GM23248 (cell line): ENCODE data around the gene ITPRIP. TPM values are rescaled to one million over a fixed set of nuclear protein-coding genes. Genes with fewer than 3 reads are reported as not detected.
A peak's percentile ranks its signal among the peaks of the same experiment; 100 is the strongest.

Experiments
- DNase-seq: peaks from one replicate; pipeline ENCODE4 v3.0.0-alpha.2; 2015
- H2AFZ ChIP-seq: fragments of 200-600 bp; sonication (generic); 2 replicates; pipeline ENCODE4 v1.6.1; 2016; ENCODE audit warnings: antibody characterized with exemption
- H3F3A ChIP-seq: fragments of 200-600 bp; sonication (generic); 2 replicates; pipeline ENCODE4 v1.6.1; 2016; ENCODE audit warnings: mild to moderate bottlenecking, antibody characterized with exemption, mixed run types; ENCODE audit not compliant: insufficient read depth
- H3K27ac ChIP-seq: fragments of 200-600 bp; sonication (generic); 2 replicates; pipeline ENCODE4 v1.5.1; 2016; ENCODE audit warnings: mild to moderate bottlenecking
- H3K27me3 ChIP-seq: fragments of 200-600 bp; sonication (generic); replicated peaks from 2 replicates; pipeline ENCODE4 v1.6.1; 2016; ENCODE audit warnings: mild to moderate bottlenecking; ENCODE audit not compliant: insufficient read depth
- H3K36me3 ChIP-seq: fragments of 200-600 bp; sonication (generic); 2 replicates; pipeline ENCODE4 v1.6.1; 2016; ENCODE audit warnings: low read depth, mild to moderate bottlenecking
- H3K4me1 ChIP-seq: fragments of 200-600 bp; sonication (generic); 2 replicates; pipeline ENCODE4 v1.6.1; 2016; ENCODE audit warnings: mild to moderate bottlenecking; ENCODE audit not compliant: insufficient read depth
- H3K4me2 ChIP-seq: fragments of 200-600 bp; sonication (generic); one replicate; pipeline ENCODE4 v1.6.1; 2016; ENCODE audit warnings: mild to moderate bottlenecking; ENCODE audit not compliant: unreplicated experiment
- H3K4me3 ChIP-seq: fragments of 200-600 bp; sonication (generic); 2 replicates; pipeline ENCODE4 v1.5.1; 2016; ENCODE audit warnings: mild to moderate bottlenecking
- H3K79me2 ChIP-seq: fragments of 200-600 bp; sonication (generic); 2 replicates; pipeline ENCODE4 v1.6.1; 2016; ENCODE audit warnings: mild to moderate bottlenecking; ENCODE audit not compliant: insufficient read depth
- H3K9ac ChIP-seq: fragments of 200-600 bp; sonication (generic); 2 replicates; pipeline ENCODE4 v1.6.1; 2016; ENCODE audit warnings: mild to moderate bottlenecking
- H3K9me2 ChIP-seq: fragments of 200-600 bp; sonication (generic); 2 replicates; pipeline ENCODE4 v1.6.1; 2016; ENCODE audit warnings: mixed run types, mild to moderate bottlenecking, moderate library complexity; ENCODE audit not compliant: insufficient read depth
- H3K9me3 ChIP-seq: fragments of 200-600 bp; sonication (generic); one replicate; pipeline ENCODE4 v1.6.1; 2017; ENCODE audit warnings: low read depth
- H4K20me1 ChIP-seq: fragments of 200-600 bp; sonication (generic); 2 replicates; pipeline ENCODE4 v1.6.0; 2016; ENCODE audit not compliant: insufficient read depth
- EZH2 ChIP-seq: fragments of 200-600 bp; sonication (generic); IDR thresholded peaks from 2 replicates; pipeline ENCODE4 v1.6.1; 2018; ENCODE audit warnings: antibody characterized with exemption, mild to moderate bottlenecking; ENCODE audit not compliant: insufficient read depth, poor library complexity, severe bottlenecking
- EZH2phosphoT487 ChIP-seq: fragments of 200-600 bp; sonication (generic); IDR thresholded peaks from 2 replicates; pipeline ENCODE4 v1.6.1; 2018; ENCODE audit warnings: antibody characterized with exemption, moderate library complexity, mild to moderate bottlenecking, low read depth; ENCODE audit not compliant: insufficient read depth
- WGBS, 2 experiments: methylation state at CpG; one replicate each; pipeline ENCODE4 v1.1.6; 2015 to 2017; ENCODE audit warnings: low lambda C conversion rate in 2 of 2, low coverage in 1 of 2; ENCODE audit errors: missing lambda C conversion rate in 2 of 2; 5-methylcytosine and 5-hydroxymethylcytosine counted together
- in situ Hi-C: fragments of 300-500 bp; cut with MboI; formaldehyde crosslinking; loops from 2 replicates; pipeline ENCODE4 v1.15.0; 2020
- polyA plus RNA-seq: library from polyadenylated mRNA; unstranded; fragments of >200 nt; fragmentation: Nextera tagmentation; extraction: Ambion mirVana; gene quantifications from 2 replicates; pipeline ENCODE4 v1.2.1, GENCODE V29; 2016
- total RNA-seq: library from RNA; depleted of rRNA; stranded (reverse); fragments of >200 nt; shearing (Covaris generic); gene quantifications from 2 replicates; pipeline ENCODE4 v1.2.3, GENCODE V29; 2014

The ITPRIP gene
- total and polyA plus RNA-seq, 2 experiments from 2014 or later: 9.6 to 24.7 TPM

DNA sequence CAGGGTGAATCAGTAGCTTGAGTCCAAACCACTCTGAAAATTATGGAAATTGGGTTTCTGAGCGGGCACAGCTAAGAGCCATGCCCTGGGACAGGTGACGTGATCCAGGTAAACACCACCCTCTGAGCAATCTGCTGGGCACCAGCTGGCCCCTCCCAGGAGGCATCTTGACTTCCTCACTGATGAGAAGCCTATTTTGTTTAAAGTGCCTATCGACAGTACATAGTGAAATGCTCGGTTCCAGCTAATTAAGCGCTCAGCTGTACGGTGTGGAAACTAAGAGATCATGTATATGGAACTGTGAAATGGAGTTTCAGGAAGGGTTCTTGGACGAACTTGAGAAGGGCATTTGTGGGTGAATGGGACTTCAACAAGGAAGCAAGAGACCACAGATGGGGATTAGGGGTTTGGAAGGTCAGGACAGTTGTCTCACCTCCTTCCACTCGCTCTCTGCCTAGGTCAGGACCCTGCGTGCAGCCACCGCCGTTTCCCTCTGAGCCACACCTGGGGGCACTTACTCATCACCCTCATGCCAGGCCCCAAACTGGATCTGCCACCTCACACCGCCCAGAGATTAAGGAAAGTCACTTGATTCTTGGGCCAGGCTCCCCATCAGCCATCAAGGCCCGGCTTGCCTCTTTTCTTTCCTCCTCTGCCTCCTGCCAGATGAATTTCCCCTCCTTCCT lies 3.2 kb downstream of the ITPRIP start:
- H3K27ac ChIP-seq: no peak overlapping the region
- H3K9ac ChIP-seq: 0 out of 2 replicates have a peak overlapping the region, but pooled peaks have one; percentile 94
- no peaks in the 10 kb centered on the region for H3K36me3 ChIP-seq
- H3K79me2 ChIP-seq: peaks cover 76% of the 10 kb centered on the region
- H3K9me2 ChIP-seq: no peaks in the 10 kb centered on the region
- no peak for DNase-seq
- in situ Hi-C loops: no loop called here
- WGBS, 2 experiments: 93 to 98% methylated on average over 11 to 13 of the region's 13 CpGs
- H4K20me1 ChIP-seq: no peaks in the 10 kb centered on the region
- 0 out of 2 replicates have a peak overlapping the region, but pooled peaks have one; percentile 95 for H3K4me3 ChIP-seq
- TF ChIP-seq EZH2 (no peak), EZH2phosphoT487 (no peak)
- no peak overlapping the region for H2AFZ ChIP-seq
- H3F3A ChIP-seq: peaks cover 43% of the 10 kb centered on the region
- no peaks in the 10 kb centered on the region for H3K27me3 ChIP-seq
- H3K4me2 ChIP-seq: peak overlapping the region; percentile 94
- no peaks in the 10 kb centered on the region for H3K9me3 ChIP-seq
- peaks cover 51% of the 10 kb centered on the region for H3K4me1 ChIP-seq

DNA sequence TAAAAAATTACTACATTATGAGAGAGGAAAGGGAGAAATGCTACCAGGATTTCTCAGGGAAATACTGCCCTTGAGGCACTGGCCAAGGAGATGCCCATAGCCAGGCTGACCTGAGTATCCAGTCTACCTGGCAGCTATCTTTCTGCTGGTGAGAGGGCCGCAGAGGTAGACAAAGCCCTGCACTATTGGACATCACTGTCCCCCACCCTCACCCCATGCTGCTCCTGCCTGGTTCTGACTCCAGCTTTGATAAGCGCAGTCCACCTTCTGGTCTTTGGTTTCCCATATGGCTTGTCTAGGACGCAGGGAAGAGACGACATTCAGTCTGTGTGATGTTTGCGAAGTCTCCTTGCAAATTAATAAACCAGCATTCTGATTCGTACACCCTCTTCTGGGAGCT lies 3.7 kb downstream of the ITPRIP start:
- in situ Hi-C loops: no loop called here
- peaks cover 45% of the 10 kb centered on the region for H3F3A ChIP-seq
- no peak overlapping the region for H3K9ac ChIP-seq
- no peaks in the 10 kb centered on the region for H3K9me3 ChIP-seq
- no peaks in the 10 kb centered on the region for H4K20me1 ChIP-seq
- no peak overlapping the region for H3K4me3 ChIP-seq
- peaks cover 51% of the 10 kb centered on the region for H3K4me1 ChIP-seq
- no peaks in the 10 kb centered on the region for H3K27me3 ChIP-seq
- H2AFZ ChIP-seq: no peak overlapping the region
- no peak overlapping the region for H3K4me2 ChIP-seq
- DNase-seq: no peak
- 97 to 99% methylated on average over 6 of the region's 6 CpGs for WGBS, 2 experiments
- H3K36me3 ChIP-seq: no peaks in the 10 kb centered on the region
- no peak for TF ChIP-seq EZH2phosphoT487
- no peak for TF ChIP-seq EZH2
- no peaks in the 10 kb centered on the region for H3K9me2 ChIP-seq
- H3K79me2 ChIP-seq: peaks cover 76% of the 10 kb centered on the region
- no peak overlapping the region for H3K27ac ChIP-seq

DNA sequence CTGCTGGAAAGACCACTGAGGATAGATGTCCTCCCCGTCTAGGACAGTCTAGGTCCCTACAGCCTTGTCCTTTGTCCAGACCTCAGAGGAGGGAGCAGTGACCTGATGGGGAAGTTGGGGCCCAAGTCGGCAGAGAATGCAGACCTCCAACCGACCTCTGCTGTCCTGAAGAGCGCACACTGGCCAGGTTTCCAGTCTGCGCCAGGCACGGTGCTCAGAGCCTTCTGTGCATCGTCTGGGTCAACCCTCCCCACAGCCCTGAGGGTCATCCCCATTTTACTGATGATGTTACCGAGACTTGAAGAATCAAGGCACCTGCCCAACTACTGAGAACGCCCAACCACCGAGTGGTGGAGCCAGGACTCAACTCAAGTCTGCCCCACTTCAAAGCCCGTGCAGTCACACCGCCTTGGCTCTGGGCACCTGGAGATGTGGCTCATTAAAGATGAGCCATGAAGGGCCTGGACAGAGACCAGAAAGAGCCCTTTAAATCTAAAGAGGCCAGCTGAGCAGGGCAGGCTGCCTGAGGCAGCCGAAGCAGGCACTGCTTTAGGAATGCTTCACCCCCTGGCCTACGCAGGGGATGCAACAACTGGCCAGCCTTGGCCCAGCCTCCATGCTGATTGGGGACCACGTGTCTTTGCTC lies 4.4 kb downstream of the ITPRIP start:
- in situ Hi-C loops: no loop called here
- H3K4me2 ChIP-seq: no peak overlapping the region
- H3K4me1 ChIP-seq: peaks cover 50% of the 10 kb centered on the region
- H3K9me3 ChIP-seq: no peaks in the 10 kb centered on the region
- TF ChIP-seq EZH2 (no peak), EZH2phosphoT487 (no peak)
- H3K27ac ChIP-seq: no peak overlapping the region
- H2AFZ ChIP-seq: no peak overlapping the region
- H3K27me3 ChIP-seq: no peaks in the 10 kb centered on the region
- H3K36me3 ChIP-seq: no peaks in the 10 kb centered on the region
- no peaks in the 10 kb centered on the region for H3K9me2 ChIP-seq
- peaks cover 76% of the 10 kb centered on the region for H3K79me2 ChIP-seq
- peaks cover 43% of the 10 kb centered on the region for H3F3A ChIP-seq
- WGBS, 2 experiments: 90 to 92% methylated on average over 15 of the region's 15 CpGs
- no peak overlapping the region for H3K9ac ChIP-seq
- H3K4me3 ChIP-seq: no peak overlapping the region
- DNase-seq: no peak
- no peaks in the 10 kb centered on the region for H4K20me1 ChIP-seq

DNA sequence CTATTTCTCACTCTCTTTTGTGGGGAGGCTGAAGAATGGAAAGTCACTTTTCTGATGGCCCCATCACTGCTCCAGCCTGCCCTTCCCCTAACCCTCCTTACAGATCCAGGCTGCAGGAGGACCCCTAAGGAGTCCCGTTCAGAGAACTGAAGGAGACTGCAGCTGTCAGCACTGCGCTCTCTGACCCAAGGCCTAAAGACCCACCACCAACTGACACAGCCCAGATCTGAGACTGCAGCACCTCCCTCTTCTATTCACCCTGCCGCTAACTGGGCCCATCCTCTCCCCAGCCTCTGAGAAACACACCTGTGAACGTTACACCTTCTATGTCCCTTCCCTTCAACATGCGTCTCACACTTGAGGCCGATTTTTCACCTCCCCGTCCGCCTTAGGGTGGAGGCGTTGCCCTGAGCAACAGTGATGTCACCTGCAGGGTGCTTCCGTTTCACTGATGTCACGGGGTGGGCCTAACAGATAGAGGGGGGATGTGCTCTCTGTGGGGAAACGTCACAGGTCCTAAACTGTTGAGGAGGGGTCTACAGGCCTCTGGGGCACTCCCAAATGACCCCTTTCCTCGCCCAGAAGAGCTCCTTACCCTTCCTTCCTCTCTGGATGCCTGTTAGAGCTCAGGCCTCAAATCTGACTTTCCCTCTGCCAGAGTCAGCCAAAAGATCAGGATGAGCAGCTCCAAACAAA lies 5.1 kb downstream of the ITPRIP start:
- WGBS, 2 experiments: 90 to 92% methylated on average over 13 of the region's 13 CpGs
- H3K9ac ChIP-seq: no peak overlapping the region
- no peak for TF ChIP-seq EZH2
- no peak for TF ChIP-seq EZH2phosphoT487
- no peak overlapping the region for H3K4me2 ChIP-seq
- no peaks in the 10 kb centered on the region for H3K27me3 ChIP-seq
- no peaks in the 10 kb centered on the region for H3K36me3 ChIP-seq
- no peak for DNase-seq
- no peaks in the 10 kb centered on the region for H4K20me1 ChIP-seq
- H3K4me1 ChIP-seq: peaks cover 56% of the 10 kb centered on the region
- peaks cover 76% of the 10 kb centered on the region for H3K79me2 ChIP-seq
- in situ Hi-C loops: no loop called here
- H3K9me3 ChIP-seq: no peaks in the 10 kb centered on the region
- H3K27ac ChIP-seq: no peak overlapping the region
- H3K9me2 ChIP-seq: no peaks in the 10 kb centered on the region
- no peak overlapping the region for H2AFZ ChIP-seq
- H3F3A ChIP-seq: peaks cover 48% of the 10 kb centered on the region
- no peak overlapping the region for H3K4me3 ChIP-seq
